Spleen (tissue), 11 donors: ENCODE results near the gene AKAP9. TPM values are rescaled to one million over a fixed set of nuclear protein-coding genes. Genes with fewer than 3 reads are reported as not detected.

Source experiments
- DNase-seq: peaks from one replicate; pipeline ENCODE4 v3.0.0-alpha.2; 2020
- H3K27ac ChIP-seq, 8 donors: fragments of 200-600 bp; sonication (generic) in 7 of 8; 1 replicate in 4 of 8; 2 replicates in 4 of 8; pipeline versions ENCODE4 v1.5.0 to v1.8.0; 2016 to 2021; ENCODE audit warnings: inconsistent platforms in 4 of 8, mild to moderate bottlenecking in 4 of 8, moderate library complexity in 1 of 8
- H3K27me3 ChIP-seq, 7 donors: fragments of 200-600 bp; sonication (generic) in 6 of 7; replicated peaks in 1 of 7; 1 replicate in 4 of 7; 2 replicates in 3 of 7; pipeline versions ENCODE4 v1.5.0 to v1.8.0; 2016 to 2021; ENCODE audit warnings: inconsistent platforms in 3 of 7, mild to moderate bottlenecking in 1 of 7
- H3K36me3 ChIP-seq, 6 donors: fragments of 200-600 bp; sonication (generic) in 5 of 6; 1 replicate in 4 of 6; 2 replicates in 2 of 6; pipeline versions ENCODE4 v1.5.0 to v1.8.0; 2016 to 2021; ENCODE audit warnings: inconsistent platforms in 2 of 6
- H3K4me1 ChIP-seq, 6 donors: fragments of 200-600 bp; sonication (generic) in 5 of 6; 1 replicate in 3 of 6; 2 replicates in 3 of 6; pipeline versions ENCODE4 v1.5.0 to v1.8.0; 2016 to 2021; ENCODE audit warnings: inconsistent platforms in 3 of 6
- H3K4me3 ChIP-seq, 8 donors: fragments of 200-600 bp; sonication (generic) in 7 of 8; 1 replicate in 4 of 8; 2 replicates in 4 of 8; pipeline versions ENCODE4 v1.5.0 to v1.8.0; 2016 to 2021; ENCODE audit warnings: inconsistent platforms in 4 of 8, mild to moderate bottlenecking in 4 of 8, moderate library complexity in 2 of 8
- H3K9me3 ChIP-seq, 8 donors: fragments of 200-600 bp; sonication (generic) in 7 of 8; 1 replicate in 4 of 8; 2 replicates in 4 of 8; pipeline versions ENCODE4 v1.5.0 to v1.8.0; 2016 to 2021; ENCODE audit warnings: inconsistent platforms in 4 of 8
- POLR2A ChIP-seq, 3 donors: fragments of 450-650 bp; IDR thresholded peaks; one replicate each; pipeline ENCODE4 v1.5.1; 2017; ENCODE audit warnings: antibody characterized with exemption in 3 of 3, mild to moderate bottlenecking in 1 of 3
- POLR2AphosphoS5 ChIP-seq, 3 donors: sonication (generic); formaldehyde crosslinking; IDR thresholded peaks; one replicate each; pipeline ENCODE4 v1.5.1; 2017; ENCODE audit warnings: antibody characterized with exemption in 3 of 3
- WGBS, 5 donors: extraction: QIAGEN DNeasy Blood & Tissue Kit in 3 of 5; methylation state at CpG; one replicate each; pipeline versions ENCODE4 v1.1.5 to v1.1.7; 2013 to 2018; 5-methylcytosine and 5-hydroxymethylcytosine counted together
- intact Hi-C: fragments of 100-400 bp; cut with DNase I; formaldehyde crosslinking; loops from one replicate; pipeline ENCODE4 v1.15.0; 2023; ENCODE audit warnings: low total_unique reads
- polyA plus RNA-seq, 3 donors: library from polyadenylated mRNA; stranded (reverse); fragments of 200-250 nt; gene quantifications; one replicate each; pipeline ENCODE4 v1.2.1, GENCODE V29; 2013
- total RNA-seq, 7 donors: library from RNA; depleted of rRNA in 3 of 7; stranded (reverse); fragments of >200 nt in 3 of 7; fragmentation: NEBNext Ultra II Directional in 4 of 7; extraction: Animal tissue kit (Norgen Biotek cat#: 25700) in 4 of 7; gene quantifications; one replicate each; pipeline versions ENCODE4 v1.1.0 to v1.2.1, GENCODE V29; 2016 to 2021
- TF ChIP-seq, protein P1 (sequence below), 11 experiments: fragments of 200-600 bp in 7 of 11; fragments of 450-650 bp in 4 of 11; sonication (generic) in 4 of 11; IDR thresholded peaks in 8 of 11; conservative IDR thresholded peaks in 3 of 11; 1 replicate in 7 of 11; 2 replicates in 4 of 11; pipeline versions ENCODE4 v1.4.0 to v1.8.0; 2016 to 2021; ENCODE audit warnings: antibody characterized with exemption in 11 of 11, inconsistent platforms in 4 of 11, mild to moderate bottlenecking in 1 of 11
- donor health status: healthy with polysubstance abuse.
- donor health status: DM: no; HTN: no; CAD: no; lungs with moderate emphysema.
- donor health status: DM: no; HTN: no; CAD: no.
- donor health status: Bipolar disorder and iron deficiency.
- donor health status: healthy.
- donor health status: DM: no; HTN: no; CAD: no.
- donor health status: DM: yes; HTN: yes; CAD: no.

AKAP9 gene
- total and polyA plus RNA-seq, 10 donors, result 7.5 to 100 (median 68.5) TPM

GRCh38 chr7:91945476-91945875 lies 4.8 kb downstream of the AKAP9 start:
- Histone ChIP-seq H3K4me3 (no peak overlapping the region), H3K4me1 (peaks cover 7 to 63% (median 48%) of the 10 kb centered on the region in 6 donors), H3K9me3 (no peaks in the 10 kb centered on the region), H3K27me3 (no peaks in the 10 kb centered on the region), H3K36me3 (no peaks in the 10 kb centered on the region), H3K27ac (peak overlapping the region in 6 of 8 donors; percentile 30 to 71 (median 44))
- TF ChIP-seq POLR2A (IDR thresholded peaks at IDR 0.05), result no peak
- TF ChIP-seq, protein P1, sequence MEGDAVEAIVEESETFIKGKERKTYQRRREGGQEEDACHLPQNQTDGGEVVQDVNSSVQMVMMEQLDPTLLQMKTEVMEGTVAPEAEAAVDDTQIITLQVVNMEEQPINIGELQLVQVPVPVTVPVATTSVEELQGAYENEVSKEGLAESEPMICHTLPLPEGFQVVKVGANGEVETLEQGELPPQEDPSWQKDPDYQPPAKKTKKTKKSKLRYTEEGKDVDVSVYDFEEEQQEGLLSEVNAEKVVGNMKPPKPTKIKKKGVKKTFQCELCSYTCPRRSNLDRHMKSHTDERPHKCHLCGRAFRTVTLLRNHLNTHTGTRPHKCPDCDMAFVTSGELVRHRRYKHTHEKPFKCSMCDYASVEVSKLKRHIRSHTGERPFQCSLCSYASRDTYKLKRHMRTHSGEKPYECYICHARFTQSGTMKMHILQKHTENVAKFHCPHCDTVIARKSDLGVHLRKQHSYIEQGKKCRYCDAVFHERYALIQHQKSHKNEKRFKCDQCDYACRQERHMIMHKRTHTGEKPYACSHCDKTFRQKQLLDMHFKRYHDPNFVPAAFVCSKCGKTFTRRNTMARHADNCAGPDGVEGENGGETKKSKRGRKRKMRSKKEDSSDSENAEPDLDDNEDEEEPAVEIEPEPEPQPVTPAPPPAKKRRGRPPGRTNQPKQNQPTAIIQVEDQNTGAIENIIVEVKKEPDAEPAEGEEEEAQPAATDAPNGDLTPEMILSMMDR (IDR thresholded peaks at IDR 0.05 in 8 of 11, conservative IDR thresholded peaks at IDR 0.05 in 3 of 11), result peak in 1 of 11 experiments; percentile 9
- no peak for TF ChIP-seq POLR2AphosphoS5 (IDR thresholded peaks at IDR 0.05)
- intact Hi-C loops, result no loop called here
- whole genome bisulfite sequencing, 5 donors, result 54 to 69% (median 59%) methylated on average over 2 of the region's 2 CpGs
- no peak for DNase-seq

- Histone ChIP-seq H3K27me3 (no peaks in the 10 kb centered on the region), H3K36me3 (no peaks in the 10 kb centered on the region), H3K4me1 (peaks cover 7 to 58% (median 44%) of the 10 kb centered on the region in 6 donors), H3K27ac (peak overlapping the region in 6 of 8 donors; percentile 5 to 71 (median 27)), H3K4me3 (no peak overlapping the region), H3K9me3 (no peaks in the 10 kb centered on the region)
- DNase-seq, result no peak
- intact Hi-C loops, result no loop called here
- TF ChIP-seq POLR2A (IDR thresholded peaks at IDR 0.05) (no peak), POLR2AphosphoS5 (IDR thresholded peaks at IDR 0.05) (no peak)
- TF ChIP-seq, protein P1 (IDR thresholded peaks at IDR 0.05 in 8 of 11, conservative IDR thresholded peaks at IDR 0.05 in 3 of 11), result no peak
- 38 to 59% (median 44%) methylated on average over 3 of the region's 3 CpGs for WGBS, 5 donors
These were observed 5.9 kb downstream of the AKAP9 start for GRCh38 chr7:91946549-91946948.

DNA sequence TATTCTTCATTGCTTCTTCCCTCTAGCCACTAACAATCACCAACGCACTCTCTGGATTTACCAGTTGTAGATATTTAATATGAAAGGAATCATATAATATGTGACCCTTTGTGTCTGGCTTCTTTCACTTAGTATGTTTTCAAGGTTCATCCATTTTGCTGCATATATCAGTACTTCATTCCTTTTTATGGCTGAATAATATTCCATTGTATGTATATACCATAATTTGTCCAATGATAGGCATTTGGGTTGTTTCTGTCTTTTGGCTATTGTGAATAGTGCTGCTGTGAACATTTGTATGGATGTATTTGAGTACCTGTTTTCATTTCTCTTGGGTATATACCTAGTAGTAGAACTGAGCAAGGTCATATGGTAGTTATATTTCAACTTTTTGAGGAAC lies 7.3 kb downstream of the AKAP9 start:
- DNase-seq, result no peak
- TF ChIP-seq POLR2AphosphoS5 (IDR thresholded peaks at IDR 0.05) (no peak), POLR2A (IDR thresholded peaks at IDR 0.05) (no peak)
- TF ChIP-seq, protein P1 (IDR thresholded peaks at IDR 0.05 in 8 of 11, conservative IDR thresholded peaks at IDR 0.05 in 3 of 11), result no peak
- H3K27me3 ChIP-seq, result no peaks in the 10 kb centered on the region
- H3K4me1 ChIP-seq, result peaks cover 0 to 44% (median 30%) of the 10 kb centered on the region in 6 donors
- no peaks in the 10 kb centered on the region for H3K36me3 ChIP-seq
- WGBS, 5 donors, result 95 to 98% (median 95%) methylated on average over 1 of the region's 1 CpG
- H3K9me3 ChIP-seq, result no peaks in the 10 kb centered on the region
- no peak overlapping the region for H3K4me3 ChIP-seq
- no peak overlapping the region for H3K27ac ChIP-seq
- intact Hi-C loops, result no loop called here

DNA sequence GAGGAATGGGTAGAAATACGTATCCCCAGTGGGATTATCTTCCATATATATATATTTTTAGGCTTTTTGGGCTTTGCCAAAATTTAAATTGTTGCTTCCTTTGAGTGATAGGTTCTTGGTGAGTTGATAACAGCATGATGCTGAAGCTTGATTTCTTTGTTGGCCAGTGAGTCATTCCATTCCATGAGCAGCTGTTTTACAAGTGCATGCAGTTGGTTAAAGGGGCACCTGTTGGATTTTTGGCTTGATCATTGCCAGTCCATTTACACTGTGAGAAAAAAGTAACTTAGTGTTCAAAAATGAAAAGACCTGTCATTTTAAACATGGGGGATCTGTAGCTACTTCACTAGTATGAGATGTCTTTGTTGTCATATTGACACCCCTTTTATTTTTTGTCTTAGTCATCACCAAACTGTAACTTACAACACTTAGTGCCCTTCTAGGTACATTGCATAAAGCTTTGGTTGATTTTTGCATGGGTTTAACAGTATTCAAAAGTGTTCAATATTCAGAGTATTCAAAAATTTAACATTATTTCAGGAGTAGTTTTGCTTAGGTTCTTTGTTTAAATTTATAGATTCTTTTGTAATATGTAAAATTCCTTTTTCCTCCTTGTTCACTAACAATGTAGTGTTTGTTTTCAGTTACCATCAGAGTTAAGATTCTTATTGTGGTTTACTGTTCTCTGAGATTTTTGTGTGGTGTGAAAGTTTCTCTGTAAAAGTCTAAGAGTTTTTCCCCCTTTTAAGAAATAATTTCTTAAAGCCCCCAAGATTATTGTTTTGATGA lies 8.8 kb downstream of the AKAP9 start:
- no peak for DNase-seq
- H3K4me1 ChIP-seq, result peaks cover 0 to 29% (median 18%) of the 10 kb centered on the region in 6 donors
- H3K27me3 ChIP-seq, result no peaks in the 10 kb centered on the region
- no peak overlapping the region for H3K27ac ChIP-seq
- WGBS, 5 donors, result 95 to 100% (median 96%) methylated on average over 1 of the region's 1 CpG
- intact Hi-C loops, result no loop called here
- no peak overlapping the region for H3K4me3 ChIP-seq
- no peaks in the 10 kb centered on the region for H3K36me3 ChIP-seq
- TF ChIP-seq POLR2A (IDR thresholded peaks at IDR 0.05), result no peak
- TF ChIP-seq POLR2AphosphoS5 (IDR thresholded peaks at IDR 0.05), result no peak
- TF ChIP-seq, protein P1 (IDR thresholded peaks at IDR 0.05 in 8 of 11, conservative IDR thresholded peaks at IDR 0.05 in 3 of 11), result no peak
- H3K9me3 ChIP-seq, result no peaks in the 10 kb centered on the region
